Measurements from ENCODE around the gene TMEM117. TPM values are rescaled to one million over a fixed set of nuclear protein-coding genes. Genes with fewer than 3 reads are reported as not detected.
"Not testable (repeated sequence)": the region's sequence is repeated elsewhere in the genome, so short reads cannot be mapped to it uniquely, and the experiment has no call there.

The TMEM117 gene
- total RNA-seq, 1 donor from 2014 or later: 20.6 TPM

- DNase-seq (ENCODE audit: low read depth): no peak
These were observed 4.5 kb downstream of the TMEM117 start for GRCh38 chr12:43840338-43840737.

- DNase-seq (ENCODE audit: low read depth): peak; percentile 25
These were observed 5.4 kb downstream of the TMEM117 start for GRCh38 chr12:43841253-43841652.

- DNase-seq (ENCODE audit: low read depth): no peak
These were observed 6.4 kb downstream of the TMEM117 start for GRCh38 chr12:43842259-43842658.

GRCh38 chr12:43847425-43848225 lies 11.7 kb downstream of the TMEM117 start:
- peak; percentile 89 for DNase-seq (ENCODE audit: low read depth)

GRCh38 chr12:43848226-43848507 lies 12.3 kb downstream of the TMEM117 start:
- no peak for DNase-seq (ENCODE audit: low read depth)

GRCh38 chr12:43848786-43849185 lies 12.9 kb downstream of the TMEM117 start:
- no peak for DNase-seq (ENCODE audit: low read depth)

- DNase-seq (ENCODE audit: low read depth): no peak
These were observed 16.9 kb downstream of the TMEM117 start for GRCh38 chr12:43852744-43853143.

- DNase-seq (ENCODE audit: low read depth): peak; percentile 21
These were observed 21.1 kb downstream of the TMEM117 start for GRCh38 chr12:43856972-43857371.

- no peak for DNase-seq (ENCODE audit: low read depth)
These were observed 22.2 kb downstream of the TMEM117 start for GRCh38 chr12:43858096-43858495.

- DNase-seq (ENCODE audit: low read depth): no peak
These were observed 23.1 kb downstream of the TMEM117 start for GRCh38 chr12:43858991-43859390.

GRCh38 chr12:43861015-43861839 lies 25.3 kb downstream of the TMEM117 start:
- no peak for DNase-seq (ENCODE audit: low read depth)

- DNase-seq (ENCODE audit: low read depth): no peak
These were observed 25.9 kb downstream of the TMEM117 start for GRCh38 chr12:43861840-43862150.

GRCh38 chr12:43863770-43864366 lies 28.0 kb downstream of the TMEM117 start:
- no peak for DNase-seq (ENCODE audit: low read depth)

GRCh38 chr12:43864557-43864956 lies 28.7 kb downstream of the TMEM117 start:
- DNase-seq (ENCODE audit: low read depth): not testable (repeated sequence)

GRCh38 chr12:43869184-43869583 lies 33.3 kb downstream of the TMEM117 start:
- DNase-seq (ENCODE audit: low read depth): no peak

GRCh38 chr12:43869765-43870164 lies 33.9 kb downstream of the TMEM117 start:
- not testable (repeated sequence) for DNase-seq (ENCODE audit: low read depth)

GRCh38 chr12:43871258-43871657 lies 35.4 kb downstream of the TMEM117 start:
- DNase-seq (ENCODE audit: low read depth): not testable (repeated sequence)

GRCh38 chr12:43872396-43872795 lies 36.5 kb downstream of the TMEM117 start:
- no peak for DNase-seq (ENCODE audit: low read depth)

GRCh38 chr12:43878050-43878449 lies 42.2 kb downstream of the TMEM117 start:
- DNase-seq (ENCODE audit: low read depth): no peak

- DNase-seq (ENCODE audit: low read depth): no peak
These were observed 44.7 kb downstream of the TMEM117 start for GRCh38 chr12:43880547-43880946.

GRCh38 chr12:43882578-43883178 lies 46.8 kb downstream of the TMEM117 start:
- peak; percentile 59 for DNase-seq (ENCODE audit: low read depth)

GRCh38 chr12:43883311-43883710 lies 47.4 kb downstream of the TMEM117 start:
- DNase-seq (ENCODE audit: low read depth): no peak

- DNase-seq (ENCODE audit: low read depth): no peak
These were observed 47.9 kb downstream of the TMEM117 start for GRCh38 chr12:43883748-43884147.

All from renal cortical epithelial cell (primary cell).